Fibroblast of lung (primary cell): ENCODE results near the gene MAPK8IP3.

Experiments
- CTCF ChIP-seq, 2 donors: IDR thresholded peaks in 1 of 2; conservative IDR thresholded peaks in 1 of 2; 1 replicate in 1 of 2; 2 replicates in 1 of 2; pipeline ENCODE4 v1.5.1; 2011 to 2012; ENCODE audit warnings: low read length in 2 of 2, control low read depth in 1 of 2, inconsistent platforms in 1 of 2, low read depth in 1 of 2, mild to moderate bottlenecking in 1 of 2
- EZH2 ChIP-seq: IDR thresholded peaks from 2 replicates; pipeline ENCODE4 v1.5.1; 2012; ENCODE audit warnings: low read length, control low read depth, mild to moderate bottlenecking; ENCODE audit errors: missing control alignments

GRCh38 chr16:1791943-1792812 lies 86.2 kb downstream of the MAPK8IP3 start:
- TF ChIP-seq CTCF (conservative IDR thresholded peaks at IDR 0.05 in 1 of 2, IDR thresholded peaks at IDR 0.05 in 1 of 2; ENCODE audit: low read depth in 1 of 2, low read length in 2 of 2) = no peak
- no peak for TF ChIP-seq EZH2
